ENCODE results near the gene ZPLD1. TPM values are rescaled to one million over a fixed set of nuclear protein-coding genes. Genes with fewer than 3 reads are reported as not detected.

Gene ZPLD1
- total and polyA plus RNA-seq, 11 donors: 0.07 to 0.16 (median 0.13) TPM; not detected in 7

DNA sequence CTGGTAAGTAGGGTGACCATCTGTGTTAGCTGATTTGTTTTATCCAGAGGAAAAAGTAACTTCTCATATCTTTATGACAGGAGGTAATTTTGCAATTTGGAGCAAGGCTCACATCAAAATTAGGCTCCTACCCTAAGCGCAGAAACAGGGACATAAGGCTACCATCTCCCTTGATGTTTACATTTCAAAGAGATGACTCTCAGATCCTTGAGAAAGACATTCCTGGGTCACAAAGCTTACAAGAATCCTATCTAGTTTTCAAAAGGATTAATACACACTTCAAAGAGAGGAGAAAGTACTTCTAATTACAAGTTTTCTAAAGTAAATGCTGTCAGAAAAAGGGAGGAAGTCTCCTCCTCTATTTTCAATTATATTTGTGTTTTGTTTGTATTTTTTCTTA is 7.0 kb downstream of the ZPLD1 start:
- Histone ChIP-seq H3K27ac (no peak overlapping the region), H3K9me3 (no peaks in the 10 kb centered on the region), H3K4me1 (no peaks in the 10 kb centered on the region), H3K4me3 (no peak overlapping the region), H3K27me3 (no peaks in the 10 kb centered on the region), H3K36me3 (no peaks in the 10 kb centered on the region)
- TF ChIP-seq, protein P1, sequence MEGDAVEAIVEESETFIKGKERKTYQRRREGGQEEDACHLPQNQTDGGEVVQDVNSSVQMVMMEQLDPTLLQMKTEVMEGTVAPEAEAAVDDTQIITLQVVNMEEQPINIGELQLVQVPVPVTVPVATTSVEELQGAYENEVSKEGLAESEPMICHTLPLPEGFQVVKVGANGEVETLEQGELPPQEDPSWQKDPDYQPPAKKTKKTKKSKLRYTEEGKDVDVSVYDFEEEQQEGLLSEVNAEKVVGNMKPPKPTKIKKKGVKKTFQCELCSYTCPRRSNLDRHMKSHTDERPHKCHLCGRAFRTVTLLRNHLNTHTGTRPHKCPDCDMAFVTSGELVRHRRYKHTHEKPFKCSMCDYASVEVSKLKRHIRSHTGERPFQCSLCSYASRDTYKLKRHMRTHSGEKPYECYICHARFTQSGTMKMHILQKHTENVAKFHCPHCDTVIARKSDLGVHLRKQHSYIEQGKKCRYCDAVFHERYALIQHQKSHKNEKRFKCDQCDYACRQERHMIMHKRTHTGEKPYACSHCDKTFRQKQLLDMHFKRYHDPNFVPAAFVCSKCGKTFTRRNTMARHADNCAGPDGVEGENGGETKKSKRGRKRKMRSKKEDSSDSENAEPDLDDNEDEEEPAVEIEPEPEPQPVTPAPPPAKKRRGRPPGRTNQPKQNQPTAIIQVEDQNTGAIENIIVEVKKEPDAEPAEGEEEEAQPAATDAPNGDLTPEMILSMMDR (IDR thresholded peaks at IDR 0.05): no peak
- TF ChIP-seq POLR2A (IDR thresholded peaks at IDR 0.05): no peak
- intact Hi-C loops (cut with DNase I): no loop called here
- ATAC-seq: no peak
- WGBS, 4 donors: 42 to 62% (median 56%) methylated on average over 1 of the region's 1 CpG
- DNase-seq: no peak

DNA sequence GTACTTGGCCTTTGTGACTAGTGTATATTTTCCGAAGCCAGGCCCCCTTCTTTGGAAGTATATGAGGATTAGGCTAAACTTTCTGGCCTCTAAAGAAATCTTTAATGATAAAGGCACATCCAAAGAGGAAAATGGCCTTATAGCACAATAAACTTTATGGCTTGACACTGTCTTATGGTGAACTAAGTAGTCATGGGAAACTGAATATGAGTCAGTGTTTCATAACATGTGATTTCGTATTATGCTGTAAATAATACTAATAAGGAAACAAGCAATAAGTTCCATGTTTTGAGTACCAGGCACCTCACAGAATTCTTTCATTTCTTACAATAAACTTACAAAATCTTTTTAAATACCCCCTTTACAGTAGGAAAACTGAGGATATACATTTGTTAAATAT is 8.2 kb downstream of the ZPLD1 start:
- intact Hi-C loops (cut with DNase I): no loop called here
- no peaks in the 10 kb centered on the region for H3K9me3 ChIP-seq
- H3K4me1 ChIP-seq: no peaks in the 10 kb centered on the region
- no peaks in the 10 kb centered on the region for H3K27me3 ChIP-seq
- ATAC-seq (no peak), DNase-seq (no peak)
- H3K36me3 ChIP-seq: no peaks in the 10 kb centered on the region
- TF ChIP-seq, protein P1 (IDR thresholded peaks at IDR 0.05): no peak
- TF ChIP-seq POLR2A (IDR thresholded peaks at IDR 0.05): no peak
- H3K27ac ChIP-seq: no peak overlapping the region
- H3K4me3 ChIP-seq: no peak overlapping the region
- 82 to 96% (median 88%) methylated on average over 2 of the region's 2 CpGs for WGBS, 4 donors

DNA sequence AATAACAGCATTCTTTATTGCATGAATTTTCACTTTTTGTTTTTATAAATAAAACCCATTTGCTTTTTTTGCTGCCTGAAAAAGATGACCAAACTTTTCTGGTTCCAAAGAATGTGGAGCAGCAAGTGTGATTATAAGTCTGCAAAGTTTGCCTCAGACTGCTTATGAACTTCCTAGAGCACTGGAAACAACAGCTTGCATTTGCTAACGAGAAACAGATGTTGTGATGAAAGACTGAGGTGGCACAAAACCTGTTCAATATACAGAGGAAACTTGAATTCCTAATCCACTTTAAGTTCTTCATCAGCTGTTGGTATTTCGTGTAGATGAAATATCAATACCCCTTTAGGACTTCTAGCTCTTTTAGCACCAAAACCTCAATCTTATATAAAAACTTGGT is 9.3 kb downstream of the ZPLD1 start:
- Histone ChIP-seq H3K4me3 (no peak overlapping the region), H3K27me3 (no peaks in the 10 kb centered on the region), H3K4me1 (no peaks in the 10 kb centered on the region), H3K9me3 (no peaks in the 10 kb centered on the region), H3K36me3 (no peaks in the 10 kb centered on the region), H3K27ac (no peak overlapping the region)
- ATAC-seq (no peak), DNase-seq (no peak)
- 18 to 32% (median 29%) methylated on average over 2 of the region's 2 CpGs for WGBS, 4 donors
- intact Hi-C loops (cut with DNase I): no loop called here
- no peak for TF ChIP-seq POLR2A (IDR thresholded peaks at IDR 0.05)
- TF ChIP-seq, protein P1 (IDR thresholded peaks at IDR 0.05): no peak

DNA sequence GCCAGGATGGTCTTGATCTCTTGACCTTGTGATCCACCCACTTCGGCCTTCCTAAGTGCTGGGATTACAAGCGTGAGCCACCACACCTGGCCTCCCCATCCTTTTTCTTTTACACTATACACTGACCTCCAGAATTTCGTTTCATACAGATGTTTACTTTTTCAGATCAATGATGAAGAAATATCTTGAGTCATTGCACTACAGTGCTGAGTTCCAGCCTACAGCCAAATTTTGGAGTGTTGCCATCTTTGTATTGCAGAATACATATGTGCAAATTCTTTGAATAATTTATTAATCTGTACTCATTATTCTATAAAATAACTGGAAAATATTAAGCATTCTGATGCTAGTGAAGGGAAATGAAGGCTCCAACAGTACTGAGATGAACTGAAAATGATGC is 12.5 kb downstream of the ZPLD1 start:
- ATAC-seq (no peak), DNase-seq (no peak)
- Histone ChIP-seq H3K4me1 (no peaks in the 10 kb centered on the region), H3K27ac (no peak overlapping the region), H3K4me3 (no peak overlapping the region), H3K27me3 (no peaks in the 10 kb centered on the region), H3K36me3 (no peaks in the 10 kb centered on the region), H3K9me3 (no peaks in the 10 kb centered on the region)
- TF ChIP-seq, protein P1 (IDR thresholded peaks at IDR 0.05): no peak
- no peak for TF ChIP-seq POLR2A (IDR thresholded peaks at IDR 0.05)
- WGBS, 4 donors: 69 to 77% (median 75%) methylated on average over 3 of the region's 3 CpGs
- intact Hi-C loops (cut with DNase I): no loop called here

All from heart left ventricle (tissue), 16 donors.